ENCODE results near the gene TRABD2B. TPM values are rescaled to one million over a fixed set of nuclear protein-coding genes. Genes with fewer than 3 reads are reported as not detected.

TRABD2B gene
- total and polyA plus RNA-seq, 3 experiments from 2014 or later: not detected

- Histone ChIP-seq H3K4me3 (ENCODE audit: low read length) (no peak overlapping the region), H3K36me3 (ENCODE audit: insufficient read depth, low read length) (no peaks in the 10 kb centered on the region), H3K4me1 (ENCODE audit: insufficient read depth, low read length) (no peaks in the 10 kb centered on the region), H3K27me3 (ENCODE audit: insufficient read depth, low read length, poor library complexity, severe bottlenecking) (no peaks in the 10 kb centered on the region), H3K27ac (ENCODE audit: low read depth, low read length) (no peak overlapping the region), H3K9me3 (ENCODE audit: low read length) (no peaks in the 10 kb centered on the region)
- no peak for DNase-seq
- ChIA-PET CTCF (no interaction called here), POLR2A (no interaction called here)
- H3K36me3 Mint-ChIP-seq: no peaks in the 10 kb centered on the region
- H3K4me1 Mint-ChIP-seq: no peaks in the 10 kb centered on the region
- no peak overlapping the region for H3K4me3 Mint-ChIP-seq
- H3K9me3 Mint-ChIP-seq: no peaks in the 10 kb centered on the region
- peaks cover 11 to 31% of the 10 kb centered on the region in 2 donors for H3K27me3 Mint-ChIP-seq
- no peak overlapping the region for H3K27ac Mint-ChIP-seq
Observed at GRCh38 chr1:47930210-47930840, 66.9 kb downstream of the TRABD2B start.

GRCh38 chr1:47927165-47927564 is 70.0 kb downstream of the TRABD2B start:
- Histone ChIP-seq H3K9me3 (ENCODE audit: low read length) (no peaks in the 10 kb centered on the region), H3K36me3 (ENCODE audit: insufficient read depth, low read length) (no peaks in the 10 kb centered on the region), H3K4me3 (ENCODE audit: low read length) (no peak overlapping the region), H3K27ac (ENCODE audit: low read depth, low read length) (no peak overlapping the region), H3K4me1 (ENCODE audit: insufficient read depth, low read length) (no peaks in the 10 kb centered on the region), H3K27me3 (ENCODE audit: insufficient read depth, low read length, poor library complexity, severe bottlenecking) (no peaks in the 10 kb centered on the region)
- ChIA-PET POLR2A (no interaction called here), CTCF (no interaction called here)
- no peak overlapping the region for H3K4me3 Mint-ChIP-seq
- no peak overlapping the region for H3K27ac Mint-ChIP-seq
- no peaks in the 10 kb centered on the region for H3K9me3 Mint-ChIP-seq
- no peak for DNase-seq
- no peaks in the 10 kb centered on the region for H3K36me3 Mint-ChIP-seq
- peaks cover 8 to 28% of the 10 kb centered on the region in 2 donors for H3K27me3 Mint-ChIP-seq
- no peaks in the 10 kb centered on the region for H3K4me1 Mint-ChIP-seq

GRCh38 chr1:47926461-47926999 is 70.7 kb downstream of the TRABD2B start:
- no peaks in the 10 kb centered on the region for H3K27me3 ChIP-seq (ENCODE audit: insufficient read depth, low read length, poor library complexity, severe bottlenecking)
- H3K36me3 ChIP-seq (ENCODE audit: insufficient read depth, low read length): no peaks in the 10 kb centered on the region
- no peak overlapping the region for H3K27ac ChIP-seq (ENCODE audit: low read depth, low read length)
- Mint-ChIP-seq H3K9me3 (no peaks in the 10 kb centered on the region), H3K4me3 (no peak overlapping the region), H3K27ac (no peak overlapping the region), H3K4me1 (no peaks in the 10 kb centered on the region), H3K27me3 (peaks cover 8 to 26% of the 10 kb centered on the region in 2 donors), H3K36me3 (no peaks in the 10 kb centered on the region)
- POLR2A ChIA-PET: no interaction called here
- CTCF ChIA-PET: no interaction called here
- H3K4me3 ChIP-seq (ENCODE audit: low read length): no peak overlapping the region
- DNase-seq: no peak
- H3K4me1 ChIP-seq (ENCODE audit: insufficient read depth, low read length): no peaks in the 10 kb centered on the region
- no peaks in the 10 kb centered on the region for H3K9me3 ChIP-seq (ENCODE audit: low read length)

GRCh38 chr1:47924270-47925048 is 72.7 kb downstream of the TRABD2B start:
- Mint-ChIP-seq H3K27ac (no peak overlapping the region), H3K27me3 (peaks cover 5 to 28% of the 10 kb centered on the region in 2 donors), H3K9me3 (no peaks in the 10 kb centered on the region), H3K4me1 (no peaks in the 10 kb centered on the region), H3K36me3 (no peaks in the 10 kb centered on the region), H3K4me3 (no peak overlapping the region)
- H3K27me3 ChIP-seq (ENCODE audit: insufficient read depth, low read length, poor library complexity, severe bottlenecking): no peaks in the 10 kb centered on the region
- H3K36me3 ChIP-seq (ENCODE audit: insufficient read depth, low read length): no peaks in the 10 kb centered on the region
- no peak overlapping the region for H3K4me3 ChIP-seq (ENCODE audit: low read length)
- no peaks in the 10 kb centered on the region for H3K4me1 ChIP-seq (ENCODE audit: insufficient read depth, low read length)
- CTCF ChIA-PET: no interaction called here
- no peaks in the 10 kb centered on the region for H3K9me3 ChIP-seq (ENCODE audit: low read length)
- H3K27ac ChIP-seq (ENCODE audit: low read depth, low read length): no peak overlapping the region
- POLR2A ChIA-PET: no interaction called here
- DNase-seq: no peak

- ChIA-PET POLR2A (no interaction called here), CTCF (no interaction called here)
- Histone ChIP-seq H3K4me1 (ENCODE audit: insufficient read depth, low read length) (no peaks in the 10 kb centered on the region), H3K27ac (ENCODE audit: low read depth, low read length) (no peak overlapping the region), H3K36me3 (ENCODE audit: insufficient read depth, low read length) (no peaks in the 10 kb centered on the region), H3K27me3 (ENCODE audit: insufficient read depth, low read length, poor library complexity, severe bottlenecking) (no peaks in the 10 kb centered on the region), H3K9me3 (ENCODE audit: low read length) (no peaks in the 10 kb centered on the region), H3K4me3 (ENCODE audit: low read length) (no peak overlapping the region)
- no peak overlapping the region for H3K4me3 Mint-ChIP-seq
- no peaks in the 10 kb centered on the region for H3K36me3 Mint-ChIP-seq
- no peaks in the 10 kb centered on the region for H3K9me3 Mint-ChIP-seq
- no peak overlapping the region for H3K27ac Mint-ChIP-seq
- peaks cover 1 to 28% of the 10 kb centered on the region in 2 donors for H3K27me3 Mint-ChIP-seq
- DNase-seq: no peak
- H3K4me1 Mint-ChIP-seq: no peaks in the 10 kb centered on the region
Observed at GRCh38 chr1:47921935-47922415, 75.2 kb downstream of the TRABD2B start.

- H3K9me3 Mint-ChIP-seq: no peaks in the 10 kb centered on the region
- Histone ChIP-seq H3K36me3 (ENCODE audit: insufficient read depth, low read length) (no peaks in the 10 kb centered on the region), H3K27ac (ENCODE audit: low read depth, low read length) (no peak overlapping the region), H3K4me1 (ENCODE audit: insufficient read depth, low read length) (no peaks in the 10 kb centered on the region), H3K27me3 (ENCODE audit: insufficient read depth, low read length, poor library complexity, severe bottlenecking) (no peaks in the 10 kb centered on the region), H3K9me3 (ENCODE audit: low read length) (no peaks in the 10 kb centered on the region), H3K4me3 (ENCODE audit: low read length) (no peak overlapping the region)
- no peaks in the 10 kb centered on the region for H3K4me1 Mint-ChIP-seq
- POLR2A ChIA-PET: no interaction called here
- H3K27ac Mint-ChIP-seq: no peak overlapping the region
- CTCF ChIA-PET: no interaction called here
- H3K36me3 Mint-ChIP-seq: no peaks in the 10 kb centered on the region
- DNase-seq: no peak
- H3K4me3 Mint-ChIP-seq: no peak overlapping the region
- peaks cover 3 to 30% of the 10 kb centered on the region in 2 donors for H3K27me3 Mint-ChIP-seq
Observed at GRCh38 chr1:47919113-47919833, 77.9 kb downstream of the TRABD2B start.

- H3K27ac ChIP-seq (ENCODE audit: low read depth, low read length): no peak overlapping the region
- ChIA-PET POLR2A (no interaction called here), CTCF (no interaction called here)
- Mint-ChIP-seq H3K4me3 (no peak overlapping the region), H3K27ac (no peak overlapping the region), H3K9me3 (no peaks in the 10 kb centered on the region), H3K27me3 (peaks cover 3 to 21% of the 10 kb centered on the region in 2 donors), H3K36me3 (no peaks in the 10 kb centered on the region), H3K4me1 (no peaks in the 10 kb centered on the region)
- H3K36me3 ChIP-seq (ENCODE audit: insufficient read depth, low read length): no peaks in the 10 kb centered on the region
- H3K27me3 ChIP-seq (ENCODE audit: insufficient read depth, low read length, poor library complexity, severe bottlenecking): no peaks in the 10 kb centered on the region
- no peak overlapping the region for H3K4me3 ChIP-seq (ENCODE audit: low read length)
- no peak for DNase-seq
- no peaks in the 10 kb centered on the region for H3K4me1 ChIP-seq (ENCODE audit: insufficient read depth, low read length)
- no peaks in the 10 kb centered on the region for H3K9me3 ChIP-seq (ENCODE audit: low read length)
Observed at GRCh38 chr1:47918257-47918867, 78.8 kb downstream of the TRABD2B start.

GRCh38 chr1:47917687-47918086 is 79.5 kb downstream of the TRABD2B start:
- H3K27ac ChIP-seq (ENCODE audit: low read depth, low read length): no peak overlapping the region
- no peak overlapping the region for H3K4me3 Mint-ChIP-seq
- H3K27me3 Mint-ChIP-seq: peaks cover 3 to 21% of the 10 kb centered on the region in 2 donors
- H3K27me3 ChIP-seq (ENCODE audit: insufficient read depth, low read length, poor library complexity, severe bottlenecking): no peaks in the 10 kb centered on the region
- H3K36me3 ChIP-seq (ENCODE audit: insufficient read depth, low read length): no peaks in the 10 kb centered on the region
- no peak overlapping the region for H3K4me3 ChIP-seq (ENCODE audit: low read length)
- no peaks in the 10 kb centered on the region for H3K36me3 Mint-ChIP-seq
- H3K4me1 ChIP-seq (ENCODE audit: insufficient read depth, low read length): no peaks in the 10 kb centered on the region
- ChIA-PET POLR2A (no interaction called here), CTCF (no interaction called here)
- no peaks in the 10 kb centered on the region for H3K9me3 ChIP-seq (ENCODE audit: low read length)
- DNase-seq: no peak
- no peak overlapping the region for H3K27ac Mint-ChIP-seq
- no peaks in the 10 kb centered on the region for H3K9me3 Mint-ChIP-seq
- H3K4me1 Mint-ChIP-seq: no peaks in the 10 kb centered on the region

All from CD8-positive, alpha-beta memory T cell (primary cell).